Ramos (cell line): ENCODE measurements around the gene PHF3.

Experiments used
- in situ Hi-C: fragments of 300-500 bp; cut with MboI; formaldehyde crosslinking; loops from one replicate; pipeline ENCODE4 v1.14.3; 2022; ENCODE audit warnings: low sequenced_read_pairs; ENCODE audit not compliant: unreplicated experiment

The PHF3 gene

DNA sequence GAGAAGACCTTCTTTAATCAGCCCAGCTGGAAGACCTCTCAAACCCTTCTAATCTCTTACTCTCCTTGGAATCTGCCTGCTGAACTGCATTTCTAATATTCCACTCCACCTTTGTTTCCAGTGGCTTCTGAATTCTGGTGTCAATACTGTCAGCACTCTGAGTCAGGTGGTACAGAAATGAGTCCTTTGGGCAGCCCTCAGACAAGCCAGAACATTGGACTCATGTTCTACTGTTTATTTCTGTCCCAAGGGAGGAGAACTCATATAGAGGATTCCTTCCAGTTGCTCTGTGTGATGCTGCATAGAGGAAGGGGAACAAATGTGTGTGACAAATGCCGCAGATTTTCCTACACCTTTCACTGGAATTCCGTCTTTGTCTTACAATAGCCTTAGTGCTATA, 114.8 kb downstream of the PHF3 start:
- in situ Hi-C loops, result loop anchor here (25.0 kb wide), 1 partner anchor 388 kb away; no protein-coding TSS in a partner anchor

DNA sequence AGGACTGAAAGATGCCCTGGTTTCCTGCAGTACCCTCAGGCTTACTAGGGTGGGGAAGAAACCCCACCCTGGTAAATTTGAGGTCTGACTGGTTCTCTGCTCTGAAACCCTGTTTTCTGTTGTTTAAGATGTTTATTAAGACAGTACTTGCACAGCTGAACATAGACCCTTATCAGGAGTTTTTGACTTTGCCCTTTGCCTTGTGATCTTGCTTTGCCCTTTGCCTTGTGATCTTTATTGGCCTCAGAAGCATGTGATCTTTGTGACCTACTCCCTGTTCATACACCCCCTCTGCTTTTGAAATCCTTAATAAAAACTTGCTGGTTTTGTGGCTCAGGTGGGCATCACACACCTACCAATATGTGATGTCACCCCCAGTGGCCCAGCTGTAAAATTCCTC, 121.7 kb downstream of the PHF3 start:
- in situ Hi-C loops, result loop anchor here (25.0 kb wide), 1 partner anchor 395 kb away; no protein-coding TSS in a partner anchor

DNA sequence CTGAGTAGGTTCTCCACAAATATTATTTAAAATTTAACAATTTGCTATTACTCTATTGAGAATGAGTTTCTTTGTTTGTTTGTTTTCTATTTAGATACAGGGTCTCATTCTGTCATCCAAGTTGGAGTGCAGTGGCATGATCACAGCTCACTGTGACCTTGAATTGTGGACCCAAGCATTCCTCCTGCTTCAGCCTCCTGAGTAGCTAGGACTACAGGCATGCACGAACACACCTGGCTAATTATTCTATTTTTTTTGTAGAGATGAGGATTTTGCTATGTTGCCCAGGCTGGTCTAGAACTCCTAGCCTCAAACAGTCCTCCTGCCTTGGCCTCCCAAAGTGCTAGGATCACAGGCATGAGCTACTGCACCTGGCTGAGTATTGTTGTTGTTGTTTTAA, 122.2 kb downstream of the PHF3 start:
- in situ Hi-C loops, result loop anchor here (25.0 kb wide), 1 partner anchor 396 kb away; no protein-coding TSS in a partner anchor

DNA sequence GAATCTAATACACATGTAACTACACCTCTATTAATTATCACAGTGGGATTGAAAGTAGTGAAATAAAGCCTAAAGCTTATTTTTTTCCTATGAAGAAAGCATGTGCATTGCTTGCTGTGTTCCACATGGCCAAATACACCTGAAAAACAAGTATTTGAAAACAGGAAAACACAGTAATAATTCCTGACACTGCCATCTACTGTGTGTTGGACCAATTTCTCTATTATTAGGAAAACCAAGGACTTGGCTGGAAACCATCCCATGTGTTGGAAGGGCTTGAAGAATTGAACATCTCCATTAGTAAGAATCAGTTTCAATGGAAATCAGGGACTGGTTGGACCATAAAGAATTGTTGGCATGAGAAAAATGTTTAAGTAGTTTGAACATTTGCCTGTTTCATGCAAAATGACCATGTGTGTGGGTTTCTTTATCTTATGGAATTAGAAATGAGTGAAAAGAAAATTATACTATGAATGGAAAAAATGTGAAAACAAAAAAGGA, 124.1 kb downstream of the PHF3 start:
- in situ Hi-C loops, result loop anchor here (25.0 kb wide), 1 partner anchor 397 kb away; no protein-coding TSS in a partner anchor

DNA sequence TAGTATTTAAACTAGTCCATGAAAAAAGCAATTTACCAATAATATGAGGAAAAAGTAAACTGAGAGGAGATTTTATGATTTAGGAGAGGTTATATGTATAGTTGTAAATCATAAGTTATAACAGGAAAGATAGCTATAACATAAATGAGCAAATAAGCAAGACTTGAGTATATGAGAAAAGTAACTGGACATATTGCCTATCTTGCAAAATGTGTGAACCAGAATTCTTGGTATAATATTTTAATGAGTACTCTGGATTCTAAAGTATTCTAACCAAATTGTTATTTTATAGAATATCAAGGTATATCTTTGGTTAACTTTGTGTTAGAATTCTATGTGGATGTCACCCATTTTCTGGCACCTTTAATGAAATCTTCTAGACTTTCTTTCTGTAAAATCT, 124.6 kb downstream of the PHF3 start:
- in situ Hi-C loops, result loop anchor here (25.0 kb wide), 1 partner anchor 398 kb away; no protein-coding TSS in a partner anchor

DNA sequence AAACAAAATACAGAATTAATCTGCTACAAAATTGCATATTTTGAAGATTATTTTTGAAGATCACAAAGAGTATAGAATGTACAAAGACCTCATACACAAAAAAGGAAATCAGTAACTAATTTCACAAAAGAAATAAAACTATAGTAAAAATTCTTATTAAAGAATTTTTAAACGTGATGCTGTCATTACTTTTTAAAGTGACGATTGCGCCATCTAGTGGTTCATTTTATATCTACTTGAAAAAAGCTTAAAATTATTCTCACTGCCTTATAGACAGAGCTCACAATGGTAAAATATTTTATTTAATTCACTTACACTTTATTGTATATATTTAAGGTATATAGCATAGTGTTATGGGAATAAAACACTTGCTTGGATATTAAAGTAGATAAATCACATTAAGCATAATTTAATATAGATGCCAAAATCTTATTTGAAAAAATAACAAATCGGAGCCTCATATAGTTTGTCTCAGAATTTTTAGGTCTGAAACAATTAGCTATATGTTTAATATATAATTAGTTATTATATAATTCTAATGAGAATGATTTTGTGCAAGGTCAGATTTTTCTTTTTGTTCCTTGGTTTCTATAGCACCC, 128.8 kb downstream of the PHF3 start:
- in situ Hi-C loops, result loop anchor here (25.0 kb wide), 1 partner anchor 402 kb away; no protein-coding TSS in a partner anchor
